GM18951 (cell line): ENCODE measurements around the gene EEF1AKMT3.

Experiments
- POLR2A ChIP-seq: IDR thresholded peaks from 4 replicates; pipeline ENCODE4 v1.6.1; 2011; ENCODE audit warnings: mild to moderate bottlenecking; ENCODE audit not compliant: insufficient read length, insufficient read depth; ENCODE audit errors: extremely low read depth
- in situ Hi-C: fragments of 300-500 bp; cut with MboI; formaldehyde crosslinking; loops from one replicate; pipeline ENCODE4 v1.12.0; 2022; ENCODE audit warnings: low sequenced_read_pairs, mixed read lengths, inconsistent platforms; ENCODE audit not compliant: unreplicated experiment

The EEF1AKMT3 gene

GRCh38 chr12:57782243-57782607 is 9.8 kb downstream of the EEF1AKMT3 start:
- in situ Hi-C loops = no loop called here
- TF ChIP-seq POLR2A = no peak

GRCh38 chr12:57782608-57783465 is 10.4 kb downstream of the EEF1AKMT3 start, which contains the start of gene TSFM:
Gene TSFM, plus strand, starts transcription at chr12:57782787. Its CDS starts 15 bp downstream, at chr12:57782802.
- in situ Hi-C loops = no loop called here
- TF ChIP-seq POLR2A = peak; percentile 88

DNA sequence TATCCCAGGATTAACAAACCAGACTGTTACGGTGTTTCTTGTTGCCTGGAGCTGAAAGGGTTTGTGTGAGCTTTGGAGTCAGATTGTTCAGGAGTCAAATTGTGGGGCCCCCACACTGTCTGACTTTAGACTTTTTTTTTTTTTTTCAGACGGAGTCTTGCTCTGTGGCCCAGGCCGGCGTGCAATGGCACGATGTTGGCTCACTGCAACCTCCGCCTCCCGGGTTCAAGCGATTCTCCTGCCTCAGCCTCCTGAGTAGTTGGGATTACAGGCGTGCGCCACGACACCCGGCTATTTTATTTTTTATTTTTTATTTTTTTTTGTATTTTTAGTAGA is 11.0 kb downstream of the EEF1AKMT3 start:
- in situ Hi-C loops = no loop called here
- TF ChIP-seq POLR2A = no peak

DNA sequence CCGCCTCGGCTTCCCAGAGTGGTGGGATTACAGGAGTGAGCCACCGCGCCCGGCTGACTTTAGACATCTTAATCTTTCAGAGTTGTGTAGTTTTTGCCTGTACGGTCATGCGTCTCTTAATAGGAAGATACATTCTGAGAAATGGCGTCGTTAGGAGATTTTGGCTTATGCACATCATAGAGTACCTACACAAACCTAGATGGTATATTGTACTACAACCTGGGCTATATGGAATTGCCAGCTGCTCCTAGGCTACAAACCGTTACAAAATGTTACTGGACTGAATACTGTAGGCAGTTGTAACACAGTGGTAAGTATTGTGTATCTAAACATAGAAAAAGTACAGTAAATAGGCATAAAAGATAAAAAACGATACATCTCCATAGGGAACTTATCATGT is 11.4 kb downstream of the EEF1AKMT3 start:
- TF ChIP-seq POLR2A = no peak
- in situ Hi-C loops = no loop called here

- in situ Hi-C loops = no loop called here
Measured at GRCh38 chr12:57793920-57794319, 21.5 kb downstream of the EEF1AKMT3 start.

DNA sequence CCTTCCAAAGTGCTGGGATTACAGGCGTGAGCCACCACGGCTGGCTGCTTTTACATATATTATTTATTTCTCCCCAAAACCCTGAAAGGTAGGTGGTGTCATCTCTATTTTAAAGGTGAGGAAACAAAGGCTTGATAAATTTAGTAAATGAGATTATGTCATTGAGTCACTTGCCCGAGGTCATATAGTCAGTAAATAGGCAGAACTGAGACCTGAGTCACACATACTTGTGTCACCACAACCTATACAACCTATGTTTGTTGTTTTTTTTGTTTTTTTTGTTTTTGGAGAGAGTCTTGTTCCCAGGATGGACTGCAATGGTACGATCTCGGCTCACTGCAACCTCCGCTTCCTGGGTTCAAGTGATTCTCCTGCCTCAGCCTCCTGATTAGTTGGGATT is 22.9 kb downstream of the EEF1AKMT3 start:
- in situ Hi-C loops = no loop called here
- no peak for TF ChIP-seq POLR2A

More at GRCh38 chr12:57793920-57794319, 21.5 kb downstream of the EEF1AKMT3 start:
- TF ChIP-seq POLR2A = no peak

DNA sequence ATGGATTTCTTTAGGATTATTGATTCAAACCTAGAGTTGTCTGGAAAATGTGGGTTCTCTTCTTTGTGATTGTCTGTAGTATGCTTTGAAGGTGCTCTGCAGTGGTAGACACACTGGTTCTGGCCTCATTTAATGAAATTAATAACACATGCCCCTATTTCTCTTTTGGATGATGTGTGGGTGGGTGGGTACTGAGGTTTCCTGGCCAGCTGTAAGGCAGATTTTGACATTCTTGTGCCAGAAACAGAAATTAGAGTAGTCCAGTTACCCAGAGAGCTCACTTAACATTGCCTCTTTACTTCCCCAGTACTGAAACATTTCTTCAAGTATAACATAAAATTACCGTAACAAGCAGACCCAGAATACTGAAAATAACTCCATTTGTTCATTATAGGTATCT is 24.6 kb downstream of the EEF1AKMT3 start:
- no peak for TF ChIP-seq POLR2A
- in situ Hi-C loops = no loop called here

GRCh38 chr12:57797933-57798332 is 25.5 kb downstream of the EEF1AKMT3 start:
- in situ Hi-C loops = no loop called here
- TF ChIP-seq POLR2A = no peak

- in situ Hi-C loops = no loop called here
- TF ChIP-seq POLR2A = no peak
Measured at GRCh38 chr12:57800965-57801364, 28.6 kb downstream of the EEF1AKMT3 start.

DNA sequence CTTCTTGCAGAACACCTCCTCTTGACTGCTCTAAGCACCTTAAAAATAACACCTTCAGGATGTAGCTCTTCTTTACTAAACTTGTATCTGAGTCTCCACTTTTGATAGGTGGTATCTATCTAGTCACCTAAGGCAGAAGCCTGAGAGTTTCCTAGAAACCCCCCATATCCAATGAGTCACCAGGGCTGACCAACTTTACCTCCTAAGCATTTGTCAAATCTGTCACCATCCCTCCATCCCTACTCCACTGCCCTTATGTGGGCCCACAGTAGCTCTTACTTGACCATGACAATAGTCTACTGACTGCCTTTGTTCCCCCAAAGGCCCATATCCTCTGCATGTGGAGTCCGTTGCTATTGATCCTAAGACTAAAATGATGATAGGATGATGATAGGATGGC is 30.2 kb downstream of the EEF1AKMT3 start:
- no peak for TF ChIP-seq POLR2A
- in situ Hi-C loops = no loop called here

DNA sequence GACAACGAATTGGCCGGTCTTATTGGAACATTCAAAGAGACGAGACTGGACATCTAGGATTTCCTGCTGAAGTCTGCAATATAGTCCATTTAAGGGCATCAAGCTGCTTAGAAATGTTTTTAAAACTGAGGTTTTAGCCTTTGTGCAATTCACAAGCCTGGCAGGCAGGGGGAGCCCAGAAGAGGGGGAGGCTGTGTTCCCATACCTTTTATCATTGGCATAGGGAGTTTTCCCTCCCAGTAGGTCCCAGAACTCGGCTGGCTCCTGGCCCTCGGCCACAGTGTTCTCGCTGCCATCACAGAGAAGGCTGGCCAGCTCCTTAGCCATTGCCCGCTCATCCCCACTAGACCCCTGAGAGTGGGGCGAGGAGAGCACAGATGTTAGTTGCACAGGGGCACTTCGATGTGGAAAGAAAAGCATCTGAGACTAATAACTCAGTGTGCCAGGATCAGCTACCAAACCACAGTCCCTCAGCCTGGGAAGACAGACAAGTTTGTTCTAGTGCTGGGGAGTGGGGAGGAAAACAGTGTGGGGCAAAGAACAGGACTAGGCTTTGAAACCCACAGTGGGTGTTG is 31.0 kb downstream of the EEF1AKMT3 start:
- no peak for TF ChIP-seq POLR2A
- in situ Hi-C loops = no loop called here

- in situ Hi-C loops = no loop called here
- no peak for TF ChIP-seq POLR2A
Measured at GRCh38 chr12:57806677-57807076, 34.3 kb downstream of the EEF1AKMT3 start.

GRCh38 chr12:57807285-57807684 is 34.9 kb downstream of the EEF1AKMT3 start:
- TF ChIP-seq POLR2A = no peak
- in situ Hi-C loops = no loop called here

GRCh38 chr12:57808351-57808750 is 35.9 kb downstream of the EEF1AKMT3 start:
- in situ Hi-C loops = no loop called here
- no peak for TF ChIP-seq POLR2A
